NB4 (cell line): ENCODE data around the gene ENO3.

Experiments used
- CTCF ChIP-seq: IDR thresholded peaks from one replicate; pipeline ENCODE4 v1.5.1; 2012; ENCODE audit warnings: low read depth, low read length
- POLR2A ChIP-seq: IDR thresholded peaks from 2 replicates; pipeline ENCODE4 v1.6.1; 2011; ENCODE audit warnings: mild to moderate bottlenecking; ENCODE audit not compliant: insufficient read length; ENCODE audit errors: extremely low read depth

GRCh38 chr17:4938069-4938491 lies 12.8 kb upstream of the ENO3 start:
- TF ChIP-seq CTCF: no peak
- TF ChIP-seq POLR2A: no peak
